ENCODE results near the gene DSC1.
A peak's percentile ranks its signal among the peaks of the same experiment; 100 is the strongest.

Gene DSC1

GRCh38 chr18:31206071-31206470, 43.4 kb upstream of the DSC1 start:
- TF ChIP-seq POLR2A (IDR thresholded peaks at IDR 0.05; ENCODE audit: extremely low read depth, insufficient read length): no peak
- no peak for TF ChIP-seq MAX (IDR thresholded peaks at IDR 0.05; ENCODE audit: low read depth, low read length)
- no peak for TF ChIP-seq MYC (IDR thresholded peaks at IDR 0.05; ENCODE audit: low read depth, low read length)
- no peak for TF ChIP-seq CTCF (IDR thresholded peaks at IDR 0.05; ENCODE audit: low read depth, low read length)
- peak; percentile 79 for DNase-seq (ENCODE audit: low read depth)
- peak overlapping the region; percentile 86 for H3K4me3 ChIP-seq (ENCODE audit: low read depth, low read length)

GRCh38 chr18:31205273-31205672, 42.6 kb upstream of the DSC1 start:
- no peak for TF ChIP-seq CTCF (IDR thresholded peaks at IDR 0.05; ENCODE audit: low read depth, low read length)
- TF ChIP-seq MAX (IDR thresholded peaks at IDR 0.05; ENCODE audit: low read depth, low read length): no peak
- TF ChIP-seq MYC (IDR thresholded peaks at IDR 0.05; ENCODE audit: low read depth, low read length): no peak
- no peak for TF ChIP-seq POLR2A (IDR thresholded peaks at IDR 0.05; ENCODE audit: extremely low read depth, insufficient read length)
- H3K4me3 ChIP-seq (ENCODE audit: low read depth, low read length): peak overlapping the region; percentile 86
- DNase-seq (ENCODE audit: low read depth): peak; percentile 5

- DNase-seq (ENCODE audit: low read depth): peak; percentile 10
- no peak for TF ChIP-seq MYC (IDR thresholded peaks at IDR 0.05; ENCODE audit: low read depth, low read length)
- no peak for TF ChIP-seq MAX (IDR thresholded peaks at IDR 0.05; ENCODE audit: low read depth, low read length)
- TF ChIP-seq CTCF (IDR thresholded peaks at IDR 0.05; ENCODE audit: low read depth, low read length): no peak
- no peak for TF ChIP-seq POLR2A (IDR thresholded peaks at IDR 0.05; ENCODE audit: extremely low read depth, insufficient read length)
- H3K4me3 ChIP-seq (ENCODE audit: low read depth, low read length): peak overlapping the region; percentile 86
Measured at GRCh38 chr18:31204833-31205232, 42.2 kb upstream of the DSC1 start.

DNA sequence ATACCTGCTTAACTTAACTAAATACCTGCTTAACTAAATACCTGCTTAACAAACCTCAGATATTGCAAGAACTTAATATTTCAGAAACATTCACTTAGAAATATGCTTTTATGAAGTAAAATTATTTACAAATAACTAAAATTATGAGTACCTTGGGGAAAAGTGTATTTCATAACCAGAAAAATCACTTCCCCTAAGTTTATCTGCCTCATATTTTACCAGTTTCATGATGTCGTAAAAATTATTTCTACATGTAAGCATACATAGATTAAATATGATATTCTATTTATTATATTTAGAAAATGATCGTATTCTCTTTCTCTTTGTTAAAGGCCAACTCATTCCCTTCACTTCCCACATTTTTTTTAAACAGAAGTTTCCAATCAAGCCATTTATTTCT, 41.5 kb upstream of the DSC1 start:
- TF ChIP-seq POLR2A (IDR thresholded peaks at IDR 0.05; ENCODE audit: extremely low read depth, insufficient read length): no peak
- no peak for TF ChIP-seq MYC (IDR thresholded peaks at IDR 0.05; ENCODE audit: low read depth, low read length)
- no peak for TF ChIP-seq MAX (IDR thresholded peaks at IDR 0.05; ENCODE audit: low read depth, low read length)
- no peak for TF ChIP-seq CTCF (IDR thresholded peaks at IDR 0.05; ENCODE audit: low read depth, low read length)
- peak; percentile 34 for DNase-seq (ENCODE audit: low read depth)
- peak overlapping the region; percentile 59 for H3K4me3 ChIP-seq (ENCODE audit: low read depth, low read length)

GRCh38 chr18:31203794-31204148, 41.1 kb upstream of the DSC1 start:
- TF ChIP-seq MAX (IDR thresholded peaks at IDR 0.05; ENCODE audit: low read depth, low read length) (no peak), POLR2A (IDR thresholded peaks at IDR 0.05; ENCODE audit: extremely low read depth, insufficient read length) (no peak), CTCF (IDR thresholded peaks at IDR 0.05; ENCODE audit: low read depth, low read length) (no peak), MYC (IDR thresholded peaks at IDR 0.05; ENCODE audit: low read depth, low read length) (no peak)
- DNase-seq (ENCODE audit: low read depth): no peak
- peak overlapping the region; percentile 59 for H3K4me3 ChIP-seq (ENCODE audit: low read depth, low read length)

All from NB4 (cell line).